KMS-11 (cell line): ENCODE measurements around the gene EFHC1.

Experiments used
- H2AFZ ChIP-seq: fragments of 200-600 bp; sonication (generic); 2 replicates; pipeline ENCODE4 v1.6.1; 2016; ENCODE audit warnings: antibody characterized with exemption, mixed run types, low read depth
- H3K27ac ChIP-seq: fragments of 200-600 bp; sonication (generic); 2 replicates; pipeline ENCODE4 v1.6.1; 2016; ENCODE audit warnings: mild to moderate bottlenecking, mixed run types
- H3K27me3 ChIP-seq: fragments of 200-600 bp; sonication (generic); 2 replicates; pipeline ENCODE4 v1.6.1; 2017; ENCODE audit warnings: mild to moderate bottlenecking, low read depth, mixed run types, moderate library complexity; ENCODE audit not compliant: insufficient read depth
- H3K36me3 ChIP-seq: fragments of 200-600 bp; sonication (generic); 2 replicates; pipeline ENCODE4 v1.6.1; 2017; ENCODE audit warnings: mild to moderate bottlenecking, mixed run types; ENCODE audit not compliant: insufficient read depth
- H3K4me1 ChIP-seq: fragments of 200-600 bp; sonication (generic); 2 replicates; pipeline ENCODE4 v1.6.1; 2016; ENCODE audit warnings: mild to moderate bottlenecking, low read depth, mixed run types; ENCODE audit not compliant: poor library complexity, severe bottlenecking
- H3K4me2 ChIP-seq: fragments of 200-600 bp; sonication (generic); 2 replicates; pipeline ENCODE4 v1.7.0; 2016; ENCODE audit warnings: mild to moderate bottlenecking, mixed run types
- H3K4me3 ChIP-seq: fragments of 200-600 bp; sonication (generic); IDR thresholded peaks from 2 replicates; pipeline ENCODE4 v1.6.1; 2017; ENCODE audit warnings: low read depth, low read length, mixed read lengths; ENCODE audit not compliant: insufficient read depth
- H3K79me2 ChIP-seq: fragments of 200-600 bp; sonication (generic); 2 replicates; pipeline ENCODE4 v1.6.1; 2016; ENCODE audit warnings: low read depth, mixed run types; ENCODE audit not compliant: insufficient read depth
- H3K9ac ChIP-seq: fragments of 200-600 bp; sonication (generic); 2 replicates; pipeline ENCODE4 v1.6.1; 2016; ENCODE audit warnings: mild to moderate bottlenecking, mixed run types
- H4K20me1 ChIP-seq: fragments of 200-600 bp; sonication (generic); 2 replicates; pipeline ENCODE4 v1.6.1; 2016; ENCODE audit warnings: mild to moderate bottlenecking, mixed run types; ENCODE audit not compliant: insufficient read depth
- CTCF ChIP-seq: fragments of 200-600 bp; sonication (generic); conservative IDR thresholded peaks from 2 replicates; pipeline ENCODE4 v1.6.1; 2017; ENCODE audit warnings: low read depth, mild to moderate bottlenecking, antibody characterized with exemption, low read length, moderate library complexity, mixed read lengths

Gene EFHC1

GRCh38 chr6:52513896-52514295, 93.8 kb downstream of the EFHC1 start:
- H2AFZ ChIP-seq: no peak overlapping the region
- TF ChIP-seq CTCF: no peak
- peaks cover 32% of the 10 kb centered on the region for H3K36me3 ChIP-seq
- no peak overlapping the region for H3K4me2 ChIP-seq
- H3K79me2 ChIP-seq: peaks cover 48% of the 10 kb centered on the region
- H3K9ac ChIP-seq: no peak overlapping the region
- no peak overlapping the region for H3K4me3 ChIP-seq
- H4K20me1 ChIP-seq: no peaks in the 10 kb centered on the region
- H3K27me3 ChIP-seq: no peaks in the 10 kb centered on the region
- no peak overlapping the region for H3K27ac ChIP-seq
- peaks cover 93% of the 10 kb centered on the region for H3K4me1 ChIP-seq

GRCh38 chr6:52514514-52514913, 94.4 kb downstream of the EFHC1 start:
- no peak overlapping the region for H3K4me3 ChIP-seq
- peaks cover 55% of the 10 kb centered on the region for H3K79me2 ChIP-seq
- H2AFZ ChIP-seq: no peak overlapping the region
- no peak overlapping the region for H3K4me2 ChIP-seq
- H3K9ac ChIP-seq: no peak overlapping the region
- H3K27ac ChIP-seq: no peak overlapping the region
- peaks cover 99% of the 10 kb centered on the region for H3K4me1 ChIP-seq
- H4K20me1 ChIP-seq: no peaks in the 10 kb centered on the region
- H3K36me3 ChIP-seq: peaks cover 32% of the 10 kb centered on the region
- TF ChIP-seq CTCF: no peak
- no peaks in the 10 kb centered on the region for H3K27me3 ChIP-seq

- Histone ChIP-seq H2AFZ (no peak overlapping the region), H3K4me2 (no peak overlapping the region; the same call in 1 of the 2 replicates), H3K27ac (no peak overlapping the region), H3K4me1 (peaks cover 100% of the 10 kb centered on the region), H3K79me2 (peaks cover 63% of the 10 kb centered on the region), H3K4me3 (no peak overlapping the region), H4K20me1 (no peaks in the 10 kb centered on the region), H3K36me3 (peaks cover 27% of the 10 kb centered on the region), H3K27me3 (no peaks in the 10 kb centered on the region), H3K9ac (no peak overlapping the region)
- TF ChIP-seq CTCF: no peak
These were observed 95.2 kb downstream of the EFHC1 start for GRCh38 chr6:52515219-52515960.

GRCh38 chr6:52516269-52516668, 96.1 kb downstream of the EFHC1 start:
- H3K4me1 ChIP-seq: peaks cover 92% of the 10 kb centered on the region
- peak overlapping the region; percentile 87; the same call in 1 of the 2 replicates for H3K4me2 ChIP-seq
- no peak overlapping the region for H3K9ac ChIP-seq
- peaks cover 22% of the 10 kb centered on the region for H3K36me3 ChIP-seq
- no peak overlapping the region; the same call in 1 of the 2 replicates for H3K27ac ChIP-seq
- TF ChIP-seq CTCF: no peak
- no peak overlapping the region for H2AFZ ChIP-seq
- no peaks in the 10 kb centered on the region for H4K20me1 ChIP-seq
- peaks cover 70% of the 10 kb centered on the region for H3K79me2 ChIP-seq
- H3K27me3 ChIP-seq: no peaks in the 10 kb centered on the region
- no peak overlapping the region for H3K4me3 ChIP-seq
